Transverse colon (tissue), 4 donors: Measurements from ENCODE around the gene CLDN16. TPM values are rescaled to one million over a fixed set of nuclear protein-coding genes. Genes with fewer than 3 reads are reported as not detected.

Experiments
- DNase-seq: peaks from one replicate; pipeline ENCODE4 v3.0.0-alpha.2; 2019
- H3K27ac ChIP-seq, 4 donors: fragments of 200-600 bp; sonication (generic); 2 replicates each; pipeline ENCODE4 v1.5.1; 2016 to 2018; ENCODE audit warnings: inconsistent platforms in 4 of 4
- H3K27me3 ChIP-seq: fragments of 200-600 bp; sonication (generic); 2 replicates; pipeline ENCODE4 v1.5.1; 2017; ENCODE audit warnings: inconsistent platforms
- H3K36me3 ChIP-seq, 4 donors: fragments of 200-600 bp; sonication (generic); 2 replicates each; pipeline ENCODE4 v1.5.1; 2017 to 2019; ENCODE audit warnings: inconsistent platforms in 4 of 4
- H3K4me1 ChIP-seq, 4 donors: fragments of 200-600 bp; sonication (generic); 2 replicates each; pipeline ENCODE4 v1.5.1; 2017 to 2020; ENCODE audit warnings: inconsistent platforms in 4 of 4
- H3K4me3 ChIP-seq, 4 donors: fragments of 200-600 bp; sonication (generic); 1 replicate in 1 of 4; 2 replicates in 3 of 4; pipeline versions ENCODE4 v1.5.1 to v1.6.1; 2017 to 2019; ENCODE audit warnings: inconsistent platforms in 4 of 4
- H3K9me3 ChIP-seq, 2 donors: fragments of 200-600 bp; sonication (generic); 2 replicates each; pipeline ENCODE4 v1.5.1; 2017 to 2019; ENCODE audit warnings: inconsistent platforms in 2 of 2
- CTCF ChIP-seq, 5 experiments: fragments of 200-600 bp in 3 of 5; fragments of 450-650 bp in 2 of 5; sonication (generic) in 3 of 5; IDR thresholded peaks; 1 replicate in 2 of 5; 2 replicates in 3 of 5; pipeline ENCODE4 v1.5.1; 2016 to 2017; ENCODE audit warnings: antibody characterized with exemption in 5 of 5, inconsistent platforms in 3 of 5, mild to moderate bottlenecking in 2 of 5, moderate library complexity in 1 of 5
- EP300 ChIP-seq: sonication (generic); formaldehyde crosslinking; IDR thresholded peaks from one replicate; pipeline ENCODE4 v1.6.1; 2017; ENCODE audit warnings: antibody characterized with exemption, low read depth
- POLR2A ChIP-seq: fragments of 450-650 bp; IDR thresholded peaks from one replicate; pipeline ENCODE4 v1.6.1; 2016; ENCODE audit warnings: antibody characterized with exemption, mild to moderate bottlenecking, moderate library complexity
- POLR2AphosphoS5 ChIP-seq, 3 donors: sonication (generic); formaldehyde crosslinking; IDR thresholded peaks; one replicate each; pipeline ENCODE4 v1.6.1; 2016; ENCODE audit warnings: antibody characterized with exemption in 3 of 3
- whole genome bisulfite sequencing, 2 donors: methylation state at CpG; one replicate each; pipeline ENCODE4 v1.1.5; 2018; ENCODE audit warnings: low coverage in 1 of 2; 5-methylcytosine and 5-hydroxymethylcytosine counted together
- in situ Hi-C, 4 donors: fragments of 200-750 bp; cut with MboI; loops; one replicate each; pipeline versions ENCODE4 v1.15.0 to v1.15.1; 2017; ENCODE audit warnings: low sequenced_read_pairs in 3 of 4, low pct_ligation_motif_present in 1 of 4, low pct_unique_long_range_greater_than_20kb in 1 of 4
- intact Hi-C: fragments of 100-400 bp; cut with DNase I; formaldehyde crosslinking; loops from one replicate; pipeline ENCODE4 v1.15.1; 2023; ENCODE audit warnings: low total_unique reads
- total RNA-seq, 4 donors: library from RNA; depleted of rRNA; stranded (reverse); fragments of >200 nt; gene quantifications; one replicate each; pipeline ENCODE4 v1.1.0, GENCODE V29; 2016

Gene CLDN16
- total RNA-seq, 4 donors from 2014 or later = not detected

GRCh38 chr3:190444576-190445145 lies 56.7 kb downstream of the CLDN16 start:
- Histone ChIP-seq H3K27ac (no peak overlapping the region), H3K36me3 (no peaks in the 10 kb centered on the region), H3K9me3 (no peaks in the 10 kb centered on the region), H3K27me3 (no peaks in the 10 kb centered on the region), H3K4me1 (peaks cover 0 to 8% (median 0%) of the 10 kb centered on the region in 4 donors), H3K4me3 (no peak overlapping the region)
- in situ Hi-C loops = loop anchor here in 1 of 4 donors (25.0 kb wide), 2 partner anchors 93 to 482 kb away; no protein-coding TSS in a partner anchor
- no peak for DNase-seq
- WGBS, 2 donors = 69 to 90% methylated on average over 3 of the region's 3 CpGs
- no peak for TF ChIP-seq POLR2A
- no peak for TF ChIP-seq CTCF (IDR thresholded peaks at IDR 0.05)
- no peak for TF ChIP-seq POLR2AphosphoS5 (IDR thresholded peaks at IDR 0.05)
- TF ChIP-seq EP300 = no peak
- intact Hi-C loops = no loop called here

GRCh38 chr3:190446573-190447279 lies 58.8 kb downstream of the CLDN16 start:
- H3K36me3 ChIP-seq = no peaks in the 10 kb centered on the region
- intact Hi-C loops = no loop called here
- H3K27me3 ChIP-seq = no peaks in the 10 kb centered on the region
- peaks cover 0 to 8% (median 0%) of the 10 kb centered on the region in 4 donors for H3K4me1 ChIP-seq
- TF ChIP-seq POLR2AphosphoS5 (IDR thresholded peaks at IDR 0.05) (no peak), EP300 (no peak), POLR2A (no peak), CTCF (IDR thresholded peaks at IDR 0.05) (no peak)
- in situ Hi-C loops = loop anchor here in 1 of 4 donors (25.0 kb wide), 2 partner anchors 91 to 484 kb away; no protein-coding TSS in a partner anchor
- no peak overlapping the region for H3K27ac ChIP-seq
- H3K4me3 ChIP-seq = no peak overlapping the region
- no peak for DNase-seq
- no peaks in the 10 kb centered on the region for H3K9me3 ChIP-seq
- WGBS, 2 donors = 34 to 36% methylated on average over 6 of the region's 6 CpGs

GRCh38 chr3:190448256-190448655 lies 60.3 kb downstream of the CLDN16 start:
- Histone ChIP-seq H3K27ac (no peak overlapping the region), H3K9me3 (no peaks in the 10 kb centered on the region), H3K27me3 (no peaks in the 10 kb centered on the region), H3K36me3 (no peaks in the 10 kb centered on the region), H3K4me3 (no peak overlapping the region), H3K4me1 (peaks cover 0 to 8% (median 0%) of the 10 kb centered on the region in 4 donors)
- WGBS, 2 donors = 41 to 62% methylated on average over 2 of the region's 2 CpGs
- intact Hi-C loops (no loop called here), in situ Hi-C loops (loop anchor here in 1 of 4 donors (25.0 kb wide), 2 partner anchors 89 to 486 kb away; no protein-coding TSS in a partner anchor)
- no peak for TF ChIP-seq EP300
- TF ChIP-seq POLR2A = no peak
- no peak for TF ChIP-seq CTCF (IDR thresholded peaks at IDR 0.05)
- TF ChIP-seq POLR2AphosphoS5 (IDR thresholded peaks at IDR 0.05) = no peak
- DNase-seq = no peak

GRCh38 chr3:190449801-190450200 lies 61.8 kb downstream of the CLDN16 start, which contains the start of gene TMEM207:
Gene TMEM207 (minus strand): TSS chr3:190449901. CDS start chr3:190449809, 92 bp downstream.
- TF ChIP-seq POLR2AphosphoS5 (IDR thresholded peaks at IDR 0.05) (no peak), POLR2A (no peak), EP300 (no peak), CTCF (IDR thresholded peaks at IDR 0.05) (no peak)
- 89 to 90% methylated on average over 1 of the region's 1 CpG for WGBS, 2 donors
- no peaks in the 10 kb centered on the region for H3K36me3 ChIP-seq
- no peak within 1 kb of the TSS for H3K27ac ChIP-seq
- DNase-seq = no peak
- no peaks in the 10 kb centered on the region for H3K27me3 ChIP-seq
- no peaks in the 10 kb centered on the region for H3K9me3 ChIP-seq
- H3K4me3 ChIP-seq = no peak within 1 kb of the TSS
- in situ Hi-C loops = loop anchor here in 1 of 4 donors (25.0 kb wide), 2 partner anchors 88 to 488 kb away; no protein-coding TSS in a partner anchor
- intact Hi-C loops = no loop called here
- peaks cover 0 to 8% (median 0%) of the 10 kb centered on the region in 4 donors for H3K4me1 ChIP-seq
